Right lobe of liver (tissue), 4 donors: Measurements from ENCODE around the gene TRIM17.

Experiments
- CTCF ChIP-seq, 4 donors: fragments of 200-600 bp in 3 of 4; fragments of 450-650 bp in 1 of 4; IDR thresholded peaks; one replicate each; pipeline versions ENCODE4 v1.5.1 to v1.8.0; 2016 to 2022; ENCODE audit warnings: antibody characterized with exemption in 4 of 4, mild to moderate bottlenecking in 2 of 4
- POLR2A ChIP-seq: fragments of 450-650 bp; IDR thresholded peaks from one replicate; pipeline ENCODE4 v1.6.1; 2017; ENCODE audit warnings: antibody characterized with exemption, mild to moderate bottlenecking
- donor health status: DM: no; HTN: no; CAD: no.
- donor health status: DM: no; HTN: no; CAD: no.
- donor health status: DM: no; HTN: yes; CAD: no.

GRCh38 chr1:228385232-228385631, 31.4 kb downstream of the TRIM17 start:
- TF ChIP-seq POLR2A (no peak), CTCF (IDR thresholded peaks at IDR 0.05) (no peak)
